Measurements from ENCODE around the gene POP5. TPM values are rescaled to one million over a fixed set of nuclear protein-coding genes. Genes with fewer than 3 reads are reported as not detected.

Gene POP5
- total RNA-seq, 4 donors from 2014 or later, result 7.5 to 26.9 (median 22.5) TPM

DNA sequence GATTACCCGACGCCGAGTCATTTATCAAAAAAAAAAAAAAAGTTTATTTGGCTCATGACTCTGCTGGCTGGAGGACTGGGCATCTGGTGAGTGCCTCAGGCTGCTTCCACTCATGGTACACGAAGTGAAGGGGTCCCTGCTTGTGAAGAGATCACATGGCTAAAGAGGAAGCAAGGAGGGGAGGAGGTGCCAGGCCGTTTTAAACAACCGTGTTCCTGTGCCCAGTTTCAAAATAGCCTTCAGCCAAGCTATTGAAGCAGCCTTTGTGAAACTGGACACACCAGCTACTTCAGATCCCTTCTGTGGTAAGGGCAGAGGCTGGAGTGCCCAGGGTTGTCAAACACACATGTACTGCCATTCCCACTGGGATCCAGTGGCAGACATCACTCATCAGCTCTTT is 7.6 kb downstream of the POP5 start:
- intact Hi-C loops (cut with DNase I; ENCODE audit: low total_unique reads), result no loop called here
- WGBS, 2 donors, result 65 to 67% methylated on average over 6 of the region's 6 CpGs
- DNase-seq (ENCODE audit: low spot score in 2 of 2), result no peak
- TF ChIP-seq POLR2A (IDR thresholded peaks at IDR 0.05), result no peak
- TF ChIP-seq, protein P1, sequence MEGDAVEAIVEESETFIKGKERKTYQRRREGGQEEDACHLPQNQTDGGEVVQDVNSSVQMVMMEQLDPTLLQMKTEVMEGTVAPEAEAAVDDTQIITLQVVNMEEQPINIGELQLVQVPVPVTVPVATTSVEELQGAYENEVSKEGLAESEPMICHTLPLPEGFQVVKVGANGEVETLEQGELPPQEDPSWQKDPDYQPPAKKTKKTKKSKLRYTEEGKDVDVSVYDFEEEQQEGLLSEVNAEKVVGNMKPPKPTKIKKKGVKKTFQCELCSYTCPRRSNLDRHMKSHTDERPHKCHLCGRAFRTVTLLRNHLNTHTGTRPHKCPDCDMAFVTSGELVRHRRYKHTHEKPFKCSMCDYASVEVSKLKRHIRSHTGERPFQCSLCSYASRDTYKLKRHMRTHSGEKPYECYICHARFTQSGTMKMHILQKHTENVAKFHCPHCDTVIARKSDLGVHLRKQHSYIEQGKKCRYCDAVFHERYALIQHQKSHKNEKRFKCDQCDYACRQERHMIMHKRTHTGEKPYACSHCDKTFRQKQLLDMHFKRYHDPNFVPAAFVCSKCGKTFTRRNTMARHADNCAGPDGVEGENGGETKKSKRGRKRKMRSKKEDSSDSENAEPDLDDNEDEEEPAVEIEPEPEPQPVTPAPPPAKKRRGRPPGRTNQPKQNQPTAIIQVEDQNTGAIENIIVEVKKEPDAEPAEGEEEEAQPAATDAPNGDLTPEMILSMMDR (IDR thresholded peaks at IDR 0.05), result no peak
- no peak overlapping the region for H3K4me3 ChIP-seq (ENCODE audit: low read depth, poor library complexity, severe bottlenecking)

DNA sequence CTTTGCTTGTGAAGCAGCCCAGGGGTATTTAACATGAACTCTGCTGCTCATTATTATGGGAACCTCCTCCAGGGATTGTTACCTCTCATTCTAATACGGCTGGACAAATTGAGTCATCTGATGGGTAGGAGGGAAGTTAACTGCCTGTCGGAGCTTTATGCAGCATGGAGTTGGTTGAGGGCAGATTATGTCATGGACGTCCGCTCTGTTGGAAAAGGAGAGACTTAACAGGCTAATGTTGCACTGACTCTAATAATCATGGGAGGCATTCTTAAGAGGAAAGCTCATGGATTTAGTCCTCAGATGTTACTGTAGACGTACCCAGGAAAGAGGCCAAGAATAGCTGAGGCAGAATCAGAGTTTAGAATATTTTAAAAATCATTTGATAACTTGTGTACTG is 9.9 kb downstream of the POP5 start:
- TF ChIP-seq, protein P1 (IDR thresholded peaks at IDR 0.05), result no peak
- no peak for TF ChIP-seq POLR2A (IDR thresholded peaks at IDR 0.05)
- DNase-seq (ENCODE audit: low spot score in 2 of 2), result no peak
- WGBS, 2 donors, result 70 to 78% methylated on average over 5 of the region's 5 CpGs
- no peak overlapping the region for H3K4me3 ChIP-seq (ENCODE audit: low read depth, poor library complexity, severe bottlenecking)
- intact Hi-C loops (cut with DNase I; ENCODE audit: low total_unique reads), result no loop called here

DNA sequence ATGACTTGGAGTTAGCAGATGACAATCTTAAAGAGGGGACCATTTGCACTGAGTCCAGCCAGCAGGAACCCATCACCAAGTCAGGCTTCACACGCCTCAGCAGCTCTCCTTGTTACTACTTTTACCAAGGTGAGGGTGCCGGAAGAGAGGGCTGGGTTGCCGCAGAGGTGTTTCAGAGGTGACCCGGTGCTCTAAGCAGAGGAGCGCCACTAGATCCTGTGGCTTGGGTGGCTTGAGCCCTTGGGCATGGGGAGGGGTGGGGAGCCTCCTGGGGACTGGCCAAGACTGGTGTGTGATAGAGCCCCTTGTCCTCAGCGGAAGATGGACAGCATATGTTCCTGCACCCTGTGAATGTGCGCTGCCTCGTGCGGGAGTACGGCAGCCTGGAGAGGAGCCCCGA is 17.7 kb downstream of the POP5 start:
- no peak overlapping the region for H3K4me3 ChIP-seq (ENCODE audit: low read depth, poor library complexity, severe bottlenecking)
- no peak for TF ChIP-seq POLR2A (IDR thresholded peaks at IDR 0.05)
- TF ChIP-seq, protein P1 (IDR thresholded peaks at IDR 0.05), result no peak
- intact Hi-C loops (cut with DNase I; ENCODE audit: low total_unique reads), result no loop called here
- DNase-seq (ENCODE audit: low spot score in 2 of 2), result no peak
- 89 to 93% methylated on average over 11 of the region's 11 CpGs for WGBS, 2 donors

DNA sequence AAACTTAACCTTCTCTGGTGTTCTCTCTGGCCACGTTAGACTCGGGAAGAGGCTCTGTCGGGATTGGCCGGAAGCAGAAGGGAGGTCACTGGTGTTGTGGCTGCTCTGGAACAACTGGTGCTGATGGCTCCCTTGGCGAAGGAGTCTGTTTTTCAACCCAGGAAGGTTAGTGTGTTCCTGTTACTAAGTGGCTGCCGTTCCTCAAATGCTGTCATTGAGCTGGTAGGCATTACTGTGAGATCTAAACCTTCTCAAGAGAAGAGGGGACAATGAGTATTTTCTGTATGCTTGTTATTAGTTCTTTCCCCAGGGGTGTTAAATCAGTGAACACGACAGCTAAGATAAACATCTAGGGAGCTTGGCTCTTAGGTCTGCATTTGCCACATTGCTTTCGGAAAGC is 18.3 kb downstream of the POP5 start:
- H3K4me3 ChIP-seq (ENCODE audit: low read depth, poor library complexity, severe bottlenecking), result no peak overlapping the region
- no peak for DNase-seq (ENCODE audit: low spot score in 2 of 2)
- WGBS, 2 donors, result 86 to 91% methylated on average over 8 of the region's 8 CpGs
- TF ChIP-seq, protein P1 (IDR thresholded peaks at IDR 0.05), result no peak
- no peak for TF ChIP-seq POLR2A (IDR thresholded peaks at IDR 0.05)
- intact Hi-C loops (cut with DNase I; ENCODE audit: low total_unique reads), result no loop called here

DNA sequence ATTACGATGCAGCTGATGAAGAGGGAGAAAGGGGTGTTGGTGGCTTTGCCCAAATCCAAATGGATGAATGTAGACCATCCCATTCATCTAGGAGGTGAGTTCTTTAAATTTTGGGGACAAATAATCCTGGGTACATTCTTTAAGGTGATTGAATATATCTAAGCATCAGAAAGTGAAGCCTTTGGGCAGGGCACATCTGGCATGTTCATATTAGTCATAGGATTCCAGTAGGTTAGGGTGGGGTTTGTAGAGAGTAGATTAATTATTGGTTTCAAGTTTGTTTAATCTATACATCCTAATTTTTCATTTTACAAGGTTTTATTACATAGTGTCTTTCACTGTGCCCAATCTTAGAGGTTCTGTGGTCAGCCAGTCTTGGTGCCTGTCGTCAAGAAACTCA is 23.6 kb downstream of the POP5 start:
- WGBS, 2 donors, result 91 to 94% methylated on average over 2 of the region's 2 CpGs
- DNase-seq (ENCODE audit: low spot score in 2 of 2), result no peak
- no peak overlapping the region for H3K4me3 ChIP-seq (ENCODE audit: low read depth, poor library complexity, severe bottlenecking)
- intact Hi-C loops (cut with DNase I; ENCODE audit: low total_unique reads), result no loop called here
- no peak for TF ChIP-seq POLR2A (IDR thresholded peaks at IDR 0.05)
- TF ChIP-seq, protein P1 (IDR thresholded peaks at IDR 0.05), result no peak

DNA sequence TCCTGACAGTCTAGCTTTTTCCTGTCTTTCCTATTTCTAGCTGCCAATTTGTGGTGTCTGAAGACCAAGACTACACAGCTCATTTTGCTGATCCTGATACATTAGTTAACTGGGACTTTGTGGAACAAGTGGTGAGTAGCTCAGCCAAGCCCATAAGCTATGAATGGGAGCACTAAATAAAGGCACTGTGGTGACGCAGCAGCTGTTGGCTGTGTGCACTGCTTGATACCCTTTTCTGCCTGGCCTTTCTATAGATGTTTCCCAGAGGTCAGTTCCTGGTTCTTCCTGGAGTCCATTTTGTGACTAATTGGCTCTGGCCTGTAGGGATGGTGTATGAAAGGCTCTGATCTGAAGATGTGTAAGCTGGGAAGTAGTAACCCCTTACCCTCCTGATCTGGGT is 26.5 kb downstream of the POP5 start:
- intact Hi-C loops (cut with DNase I; ENCODE audit: low total_unique reads), result no loop called here
- 78 to 92% methylated on average over 1 of the region's 1 CpG for WGBS, 2 donors
- no peak overlapping the region for H3K4me3 ChIP-seq (ENCODE audit: low read depth, poor library complexity, severe bottlenecking)
- no peak for TF ChIP-seq POLR2A (IDR thresholded peaks at IDR 0.05)
- TF ChIP-seq, protein P1 (IDR thresholded peaks at IDR 0.05), result no peak
- DNase-seq (ENCODE audit: low spot score in 2 of 2), result peak in 1 of 2 donors; percentile 26
